Natural killer cell (primary cell): Measurements from ENCODE around the gene CPA1. TPM values are rescaled to one million over a fixed set of nuclear protein-coding genes. Genes with fewer than 3 reads are reported as not detected.
A peak's percentile ranks its signal among the peaks of the same experiment; 100 is the strongest.

Source experiments
- ATAC-seq, 3 donors: fragments of 150-1000 bp in 2 of 3; fragments of 200-7000 bp in 1 of 3; cut with Tn5 transposase; 1 replicate in 1 of 3; 2 replicates in 2 of 3; pipeline ENCODE4 v1.10.0; 2021; ENCODE audit warnings: mild to moderate bottlenecking in 2 of 3, moderate library complexity in 2 of 3
- DNase-seq, 2 donors: peaks; one replicate each; pipeline versions ENCODE4 v3.0.0 to v3.0.0-alpha.2; 2013 to 2021; ENCODE audit warnings: mixed read lengths in 1 of 2
- H3K27ac ChIP-seq: one replicate; pipeline ENCODE4 v1.5.1; 2013; ENCODE audit warnings: mild to moderate bottlenecking, low read length
- H3K27me3 ChIP-seq: one replicate; pipeline ENCODE4 v1.6.1; 2013; ENCODE audit warnings: low read length; ENCODE audit not compliant: control insufficient read depth, insufficient read depth
- H3K36me3 ChIP-seq: one replicate; pipeline ENCODE4 v1.6.1; 2013; ENCODE audit warnings: low read length; ENCODE audit not compliant: control insufficient read depth, insufficient read depth
- H3K4me1 ChIP-seq: one replicate; pipeline ENCODE4 v1.6.1; 2013; ENCODE audit warnings: low read length; ENCODE audit not compliant: control insufficient read depth, insufficient read depth
- H3K4me3 ChIP-seq: one replicate; pipeline ENCODE4 v1.5.1; 2013; ENCODE audit warnings: low read length
- H3K9me3 ChIP-seq: one replicate; pipeline ENCODE4 v1.6.1; 2013; ENCODE audit warnings: low read length; ENCODE audit not compliant: control insufficient read depth, insufficient read depth
- H3K27ac Mint-ChIP-seq, 2 donors: one replicate each; pipeline ENCODE4 v1.8.0; 2022; ENCODE audit warnings: mild to moderate bottlenecking in 2 of 2, mixed read lengths in 2 of 2, moderate library complexity in 1 of 2
- H3K27me3 Mint-ChIP-seq, 2 donors: one replicate each; pipeline ENCODE4 v1.8.0; 2022; ENCODE audit warnings: low read depth in 2 of 2, mixed read lengths in 2 of 2
- H3K36me3 Mint-ChIP-seq: one replicate; pipeline ENCODE4 v1.8.0; 2022; ENCODE audit warnings: mixed read lengths
- H3K4me1 Mint-ChIP-seq, 2 donors: one replicate each; pipeline ENCODE4 v1.8.0; 2022; ENCODE audit warnings: mixed read lengths in 2 of 2
- H3K4me3 Mint-ChIP-seq: one replicate; pipeline ENCODE4 v1.8.0; 2022; ENCODE audit warnings: mild to moderate bottlenecking, moderate library complexity, mixed read lengths
- H3K9me3 Mint-ChIP-seq, 2 donors: one replicate each; pipeline ENCODE4 v1.8.0; 2022; ENCODE audit warnings: mixed read lengths in 2 of 2
- WGBS: methylation state at CpG from one replicate; pipeline ENCODE4 v1.1.7; 2013; ENCODE audit warnings: missing lambda C conversion rate; ENCODE audit not compliant: insufficient coverage; 5-methylcytosine and 5-hydroxymethylcytosine counted together
- intact Hi-C: fragments of 100-400 bp; cut with micrococcal nuclease; formaldehyde crosslinking; loops from one replicate; pipeline ENCODE4 v1.14.2; 2022
- total RNA-seq, 4 donors: library from RNA; stranded (reverse); fragments of 120-200 nt in 1 of 4; gene quantifications; one replicate each; pipeline versions ENCODE4 v1.2.3 to v1.2.4, GENCODE V29; 2013 to 2022
- TF ChIP-seq, protein P1 (sequence below): fragments of 200-600 bp; IDR thresholded peaks from one replicate; pipeline ENCODE4 v1.8.0; 2022; ENCODE audit warnings: antibody characterized with exemption

The CPA1 gene
- total RNA-seq, 3 donors from 2014 or later (not counting 1 experiment from before 2014, with no cell fraction given): not detected

- Mint-ChIP-seq H3K27me3 (no peaks in the 10 kb centered on the region), H3K9me3 (no peaks in the 10 kb centered on the region), H3K4me1 (peaks cover 23 to 24% of the 10 kb centered on the region in 2 donors), H3K27ac (peak overlapping the region; percentile 82 to 83), H3K36me3 (peaks cover 5% of the 10 kb centered on the region), H3K4me3 (peak overlapping the region; percentile 81)
- Histone ChIP-seq H3K27ac (no peak overlapping the region), H3K9me3 (no peaks in the 10 kb centered on the region), H3K4me1 (peaks cover 14% of the 10 kb centered on the region), H3K27me3 (no peaks in the 10 kb centered on the region), H3K4me3 (no peak overlapping the region), H3K36me3 (no peaks in the 10 kb centered on the region)
- ATAC-seq: peak in 2 of 3 donors; percentile 7 to 17
- intact Hi-C loops: no loop called here
- TF ChIP-seq, protein P1, sequence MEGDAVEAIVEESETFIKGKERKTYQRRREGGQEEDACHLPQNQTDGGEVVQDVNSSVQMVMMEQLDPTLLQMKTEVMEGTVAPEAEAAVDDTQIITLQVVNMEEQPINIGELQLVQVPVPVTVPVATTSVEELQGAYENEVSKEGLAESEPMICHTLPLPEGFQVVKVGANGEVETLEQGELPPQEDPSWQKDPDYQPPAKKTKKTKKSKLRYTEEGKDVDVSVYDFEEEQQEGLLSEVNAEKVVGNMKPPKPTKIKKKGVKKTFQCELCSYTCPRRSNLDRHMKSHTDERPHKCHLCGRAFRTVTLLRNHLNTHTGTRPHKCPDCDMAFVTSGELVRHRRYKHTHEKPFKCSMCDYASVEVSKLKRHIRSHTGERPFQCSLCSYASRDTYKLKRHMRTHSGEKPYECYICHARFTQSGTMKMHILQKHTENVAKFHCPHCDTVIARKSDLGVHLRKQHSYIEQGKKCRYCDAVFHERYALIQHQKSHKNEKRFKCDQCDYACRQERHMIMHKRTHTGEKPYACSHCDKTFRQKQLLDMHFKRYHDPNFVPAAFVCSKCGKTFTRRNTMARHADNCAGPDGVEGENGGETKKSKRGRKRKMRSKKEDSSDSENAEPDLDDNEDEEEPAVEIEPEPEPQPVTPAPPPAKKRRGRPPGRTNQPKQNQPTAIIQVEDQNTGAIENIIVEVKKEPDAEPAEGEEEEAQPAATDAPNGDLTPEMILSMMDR: no peak
- no peak for DNase-seq
- WGBS: 55% methylated on average over 9 of the region's 10 CpGs
These were observed 13.6 kb downstream of the CPA1 start for GRCh38 chr7:130393841-130394411.

- H3K4me1 ChIP-seq: peaks cover 14% of the 10 kb centered on the region
- WGBS: 48% methylated on average over 6 of the region's 7 CpGs
- peaks cover 23 to 24% of the 10 kb centered on the region in 2 donors for H3K4me1 Mint-ChIP-seq
- ATAC-seq: peak; percentile 88 to 98 (median 97)
- H3K27ac Mint-ChIP-seq: peak overlapping the region; percentile 82 to 83
- H3K4me3 ChIP-seq: no peak overlapping the region
- peaks cover 6% of the 10 kb centered on the region for H3K36me3 Mint-ChIP-seq
- no peaks in the 10 kb centered on the region for H3K9me3 ChIP-seq
- no peaks in the 10 kb centered on the region for H3K27me3 ChIP-seq
- peak overlapping the region; percentile 81 for H3K4me3 Mint-ChIP-seq
- intact Hi-C loops: no loop called here
- H3K27ac ChIP-seq: no peak overlapping the region
- no peaks in the 10 kb centered on the region for H3K9me3 Mint-ChIP-seq
- H3K36me3 ChIP-seq: no peaks in the 10 kb centered on the region
- peak in 1 of 2 donors; percentile 71 for DNase-seq
- H3K27me3 Mint-ChIP-seq: no peaks in the 10 kb centered on the region
- TF ChIP-seq, protein P1: no peak
These were observed 14.3 kb downstream of the CPA1 start for GRCh38 chr7:130394421-130395195.

GRCh38 chr7:130395421-130395820 lies 15.1 kb downstream of the CPA1 start:
- H3K9me3 ChIP-seq: no peaks in the 10 kb centered on the region
- intact Hi-C loops: no loop called here
- WGBS: 86% methylated on average over 3 of the region's 5 CpGs
- no peak for ATAC-seq
- no peak overlapping the region for H3K4me3 ChIP-seq
- H3K4me1 Mint-ChIP-seq: peaks cover 23 to 24% of the 10 kb centered on the region in 2 donors
- peaks cover 6% of the 10 kb centered on the region for H3K36me3 Mint-ChIP-seq
- H3K27me3 Mint-ChIP-seq: no peaks in the 10 kb centered on the region
- H3K4me3 Mint-ChIP-seq: no peak overlapping the region
- no peak for DNase-seq
- H3K36me3 ChIP-seq: no peaks in the 10 kb centered on the region
- H3K27ac Mint-ChIP-seq: peak overlapping the region; percentile 82 to 83
- H3K9me3 Mint-ChIP-seq: no peaks in the 10 kb centered on the region
- no peak overlapping the region for H3K27ac ChIP-seq
- H3K27me3 ChIP-seq: no peaks in the 10 kb centered on the region
- peaks cover 14% of the 10 kb centered on the region for H3K4me1 ChIP-seq
- TF ChIP-seq, protein P1: no peak
